NCI-H128 (cell line): Measurements from ENCODE around the gene SIX2.

Experiments used
- DNase-seq: peaks from one replicate; lab custom pipeline; 2025; ENCODE audit not compliant: unreplicated experiment; lab: John Stamatoyannopoulos, UW

SIX2 gene

GRCh38 chr2:44967727-44968432 lies 41.4 kb downstream of the SIX2 start:
- no peak for DNase-seq

DNA sequence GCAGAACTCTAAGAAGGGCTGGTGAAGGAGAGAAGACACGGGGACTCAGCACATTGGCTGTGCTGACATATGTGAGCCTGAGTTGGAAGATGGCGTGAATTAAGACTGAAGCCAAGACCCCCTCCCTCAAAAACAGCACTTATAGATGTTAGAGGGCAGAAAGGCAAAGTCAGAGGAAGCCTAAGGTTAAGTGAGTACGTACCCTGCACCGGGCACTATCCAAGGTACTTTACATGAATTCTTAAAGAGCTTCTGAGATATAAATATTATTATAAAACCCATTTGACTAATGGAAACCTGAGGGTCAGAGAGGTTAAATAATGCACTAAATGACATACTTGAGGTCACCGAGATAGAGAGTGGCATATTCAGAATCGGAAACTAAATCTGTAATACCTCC lies 42.2 kb downstream of the SIX2 start:
- no peak for DNase-seq

- DNase-seq: no peak
These were observed 43.6 kb downstream of the SIX2 start for GRCh38 chr2:44965684-44966083.

- peak; percentile 46 for DNase-seq
These were observed 44.5 kb downstream of the SIX2 start for GRCh38 chr2:44964752-44965236.

- DNase-seq: no peak
These were observed 47.0 kb downstream of the SIX2 start for GRCh38 chr2:44962176-44962695.

DNA sequence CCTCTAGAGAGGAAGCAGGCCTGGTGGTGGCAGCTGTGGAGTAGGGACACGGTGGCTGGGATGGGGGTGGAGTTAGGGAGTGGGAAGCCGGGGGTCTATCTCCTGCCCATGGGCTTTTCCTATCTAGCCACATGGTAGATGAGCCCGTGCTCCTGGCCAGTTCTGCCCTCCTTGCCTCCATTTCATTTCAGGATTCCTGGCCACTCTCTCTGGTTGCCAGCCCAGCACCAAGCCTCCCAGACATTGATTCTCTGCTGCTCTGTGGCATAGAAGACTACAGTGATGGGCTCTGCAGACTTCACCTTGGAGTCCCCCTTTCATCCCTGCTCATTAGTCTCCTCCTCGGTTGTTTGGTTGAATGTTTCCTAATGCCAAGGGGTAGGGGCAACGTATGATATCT lies 48.4 kb downstream of the SIX2 start:
- no peak for DNase-seq

- no peak for DNase-seq
These were observed 49.4 kb downstream of the SIX2 start for GRCh38 chr2:44959855-44960254.

- no peak for DNase-seq
These were observed 51.5 kb downstream of the SIX2 start for GRCh38 chr2:44957656-44958327.

DNA sequence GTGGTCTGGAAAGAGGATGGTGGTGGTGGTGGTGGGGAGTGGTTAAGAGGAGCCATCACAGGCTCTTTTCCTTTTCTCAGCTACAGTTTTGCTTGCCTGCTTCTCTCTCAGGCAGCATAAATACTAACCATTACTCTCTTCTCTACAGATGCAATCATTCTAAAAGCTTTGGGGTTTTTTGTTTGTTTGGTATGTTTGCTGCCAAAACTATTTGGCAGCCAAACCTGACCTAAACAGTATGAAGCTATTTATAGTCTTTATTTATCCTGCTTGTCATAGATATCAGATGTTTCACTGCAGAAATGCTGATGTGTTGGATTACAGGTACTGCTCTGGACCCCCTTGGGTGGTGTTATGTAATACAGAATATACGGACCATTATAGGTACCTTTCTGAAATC lies 52.4 kb downstream of the SIX2 start:
- no peak for DNase-seq

GRCh38 chr2:44955593-44956392 lies 53.5 kb downstream of the SIX2 start:
- DNase-seq: peak; percentile 60
